Measurements from ENCODE around the gene NUP160. TPM values are rescaled to one million over a fixed set of nuclear protein-coding genes. Genes with fewer than 3 reads are reported as not detected.

NUP160 gene
- total and polyA plus RNA-seq, 2 of the 13 experiments (the other 11 are each of a cell fraction or from before 2014, with no cell fraction given) = 28.3 to 43.5 TPM

- TF ChIP-seq ZNF234 (CRISPR knock-in tag; conservative IDR thresholded peaks at IDR 0.05) = no peak
- TF ChIP-seq HNRNPH1 (optimal IDR thresholded peaks at IDR 0.05; ENCODE audit: low read depth, low read length) = peak; percentile 62
- peak; percentile 65; the same call in 1 of the 2 replicates for TF ChIP-seq NCOA1 (CRISPR knock-in tag; IDR thresholded peaks at IDR 0.05)
- TF ChIP-seq PAF1 (CRISPR knock-in tag; IDR thresholded peaks at IDR 0.05) = no peak
- TF ChIP-seq ZNF605 (CRISPR knock-in tag; IDR thresholded peaks at IDR 0.05) = peak; percentile 75; the same call in 1 of the 2 replicates
- TF ChIP-seq CBX2 (IDR thresholded peaks at IDR 0.05; ENCODE audit: low read depth, low read length) = no peak
- 0 out of 2 replicates have a peak, but pooled peaks have one; percentile 26 for TF ChIP-seq CBX2 (CRISPR knock-in tag; IDR thresholded peaks at IDR 0.05; ENCODE audit: low read depth)
- TF ChIP-seq KDM2A (CRISPR knock-in tag; IDR thresholded peaks at IDR 0.05; ENCODE audit: borderline replicate concordance, low read depth) = peak; percentile 90
- no peak for TF ChIP-seq RELA (CRISPR knock-in tag; IDR thresholded peaks at IDR 0.05)
- TF ChIP-seq ELF1 (CRISPR knock-in tag; IDR thresholded peaks at IDR 0.05) = peak; percentile 88
- peak; percentile 91 for TF ChIP-seq ZNF772 (CRISPR knock-in tag; IDR thresholded peaks at IDR 0.05)
- peak; percentile 80 for TF ChIP-seq TEAD3 (CRISPR knock-in tag; optimal IDR thresholded peaks at IDR 0.05; ENCODE audit: borderline replicate concordance)
- TF ChIP-seq EEA1 (CRISPR knock-in tag; IDR thresholded peaks at IDR 0.05; ENCODE audit: borderline replicate concordance) = 0 out of 2 replicates have a peak, but pooled peaks have one; percentile 18
- TF ChIP-seq MZF1 (CRISPR knock-in tag; IDR thresholded peaks at IDR 0.05; ENCODE audit: borderline replicate concordance) = peak; percentile 90; the same call in 1 of the 2 replicates
- TF ChIP-seq KLF15 (CRISPR knock-in tag; IDR thresholded peaks at IDR 0.05; ENCODE audit: borderline replicate concordance) = 0 out of 2 replicates have a peak, but pooled peaks have one; percentile 48
- TF ChIP-seq UBTF (CRISPR knock-in tag; IDR thresholded peaks at IDR 0.05) = peak; percentile 70
- peak; percentile 92 for TF ChIP-seq YEATS4 (CRISPR knock-in tag; IDR thresholded peaks at IDR 0.05; ENCODE audit: borderline replicate concordance)
- TF ChIP-seq HOXA5 (CRISPR knock-in tag; IDR thresholded peaks at IDR 0.05) = peak; percentile 83
- peak; percentile 35 for TF ChIP-seq ZNF781 (CRISPR knock-in tag; IDR thresholded peaks at IDR 0.05; ENCODE audit: borderline replicate concordance, not compliant biosample characterization)
- TF ChIP-seq U2AF2 (IDR thresholded peaks at IDR 0.05; ENCODE audit: low read depth, low read length) = no peak
- peak; percentile 79 for TF ChIP-seq POGK (CRISPR knock-in tag; conservative IDR thresholded peaks at IDR 0.05)
- peak; percentile 83 for TF ChIP-seq ZFP90 (CRISPR knock-in tag; IDR thresholded peaks at IDR 0.05; ENCODE audit: borderline replicate concordance)
- TF ChIP-seq, protein P1, sequence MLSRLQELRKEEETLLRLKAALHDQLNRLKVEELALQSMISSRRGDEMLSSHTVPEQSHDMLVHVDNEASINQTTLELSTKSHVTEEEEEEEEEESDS (CRISPR knock-in tag; IDR thresholded peaks at IDR 0.05; ENCODE audit: borderline replicate concordance) = peak; percentile 93; the same call in 1 of the 2 replicates
- no peak for TF ChIP-seq NR3C1 (CRISPR knock-in tag; IDR thresholded peaks at IDR 0.05)
- TF ChIP-seq ZNF10 (CRISPR knock-in tag; IDR thresholded peaks at IDR 0.05; ENCODE audit: borderline replicate concordance, low read depth) = no peak
- peak; percentile 99 for TF ChIP-seq FOXC1 (CRISPR knock-in tag; IDR thresholded peaks at IDR 0.05; ENCODE audit: borderline replicate concordance)
- no peak; the same call in 1 of the 2 replicates for TF ChIP-seq BRD4 (CRISPR knock-in tag; IDR thresholded peaks at IDR 0.05)
These were observed at the start of gene NUP160 (continued) for GRCh38 chr11:47847892-47848699.

All from HepG2 (cell line).